Activated CD8-positive, alpha-beta memory T cell treated with anti-CD3 and anti-CD28 coated beads for 1 hour (primary cell): Measurements from ENCODE around the gene EFTUD2.

Experiments used
- DNase-seq, 2 donors: peaks; one replicate each; pipeline ENCODE4 v3.0.0-alpha.2; 2020; ENCODE audit warnings: low read depth in 1 of 2; ENCODE audit errors: extremely low read depth in 1 of 2

The EFTUD2 gene

GRCh38 chr17:44911133-44912001, 12.1 kb upstream of the EFTUD2 start:
- DNase-seq: peak in 1 of 2 donors; percentile 28

GRCh38 chr17:44910231-44911106, 11.2 kb upstream of the EFTUD2 start:
- no peak for DNase-seq

- DNase-seq: no peak
Observed at GRCh38 chr17:44909681-44910144, 10.5 kb upstream of the EFTUD2 start.

GRCh38 chr17:44908761-44909326, 9.6 kb upstream of the EFTUD2 start:
- DNase-seq: no peak

- DNase-seq: no peak
Observed at GRCh38 chr17:44907729-44908470, 8.7 kb upstream of the EFTUD2 start.

GRCh38 chr17:44906763-44907728, 7.8 kb upstream of the EFTUD2 start:
- no peak for DNase-seq

- no peak for DNase-seq
Observed at GRCh38 chr17:44906010-44906646, 6.9 kb upstream of the EFTUD2 start.

- DNase-seq: no peak
Observed at GRCh38 chr17:44905006-44906000, 6.1 kb upstream of the EFTUD2 start.

- no peak for DNase-seq
Observed at GRCh38 chr17:44904001-44904984, 5.0 kb upstream of the EFTUD2 start.

GRCh38 chr17:44903012-44903685, 3.9 kb upstream of the EFTUD2 start:
- DNase-seq: no peak

- DNase-seq: no peak
Observed at GRCh38 chr17:44902135-44902760, 3.0 kb upstream of the EFTUD2 start.

GRCh38 chr17:44901411-44901921, 2.2 kb upstream of the EFTUD2 start:
- DNase-seq: no peak

- no peak for DNase-seq
Observed at GRCh38 chr17:44900894-44901293, 1.6 kb upstream of the EFTUD2 start.

- no peak for DNase-seq
Observed at GRCh38 chr17:44898768-44899073, 524 bp downstream of the EFTUD2 start.

- no peak for DNase-seq
Observed at GRCh38 chr17:44894642-44895041, 4.6 kb downstream of the EFTUD2 start.

GRCh38 chr17:44892250-44892649, 7.0 kb downstream of the EFTUD2 start:
- DNase-seq: no peak
